GM10248 (cell line): ENCODE results near the gene INPP4B.

Experiments
- CTCF ChIA-PET: fragments of 300-600 bp; sonication (Branson Sonifier 250); formaldehyde crosslinking; extraction: SDS; loops from one replicate; lab custom pipeline; 2021; ENCODE audit warnings: antibody characterized with exemption; lab: Yijun Ruan, JAX
- POLR2A ChIA-PET: fragments of 350-650 bp; sonication (Branson Sonifier 250); formaldehyde crosslinking; extraction: SDS; loops from one replicate; lab custom pipeline; 2020; ENCODE audit warnings: antibody characterized with exemption; lab: Yijun Ruan, JAX
- DNase-seq: peaks from one replicate; pipeline ENCODE4 v3.0.0; 2012; ENCODE audit errors: extremely low spot score
- TF ChIP-seq, protein P1 (sequence below): IDR thresholded peaks from 2 replicates; pipeline ENCODE4 v1.5.1; 2012; ENCODE audit warnings: mild to moderate bottlenecking, low read depth; ENCODE audit errors: extremely low read depth, missing control alignments, control extremely low read depth

INPP4B gene

DNA sequence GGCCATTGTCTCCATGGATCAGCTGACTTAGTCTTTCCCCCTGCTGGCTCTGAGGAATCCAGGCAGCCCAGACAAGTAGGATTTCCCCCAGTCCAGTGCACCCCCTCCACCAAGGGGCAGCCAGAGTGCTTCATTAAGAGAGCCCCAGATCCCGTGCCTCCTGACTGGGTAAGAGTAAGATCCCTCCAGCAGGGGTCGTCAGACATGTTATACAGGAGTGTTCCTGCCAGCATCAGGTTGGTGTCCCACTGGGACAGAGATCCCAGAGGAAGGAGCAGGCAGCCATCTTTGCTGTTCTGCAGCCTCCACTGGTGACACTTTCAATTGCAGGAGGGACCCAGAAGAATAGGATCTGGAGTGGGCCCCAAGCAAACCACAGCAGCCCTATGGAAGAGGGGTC lies 29.0 kb upstream of the INPP4B start:
- ChIA-PET CTCF (no interaction called here), POLR2A (no interaction called here)
- TF ChIP-seq, protein P1, sequence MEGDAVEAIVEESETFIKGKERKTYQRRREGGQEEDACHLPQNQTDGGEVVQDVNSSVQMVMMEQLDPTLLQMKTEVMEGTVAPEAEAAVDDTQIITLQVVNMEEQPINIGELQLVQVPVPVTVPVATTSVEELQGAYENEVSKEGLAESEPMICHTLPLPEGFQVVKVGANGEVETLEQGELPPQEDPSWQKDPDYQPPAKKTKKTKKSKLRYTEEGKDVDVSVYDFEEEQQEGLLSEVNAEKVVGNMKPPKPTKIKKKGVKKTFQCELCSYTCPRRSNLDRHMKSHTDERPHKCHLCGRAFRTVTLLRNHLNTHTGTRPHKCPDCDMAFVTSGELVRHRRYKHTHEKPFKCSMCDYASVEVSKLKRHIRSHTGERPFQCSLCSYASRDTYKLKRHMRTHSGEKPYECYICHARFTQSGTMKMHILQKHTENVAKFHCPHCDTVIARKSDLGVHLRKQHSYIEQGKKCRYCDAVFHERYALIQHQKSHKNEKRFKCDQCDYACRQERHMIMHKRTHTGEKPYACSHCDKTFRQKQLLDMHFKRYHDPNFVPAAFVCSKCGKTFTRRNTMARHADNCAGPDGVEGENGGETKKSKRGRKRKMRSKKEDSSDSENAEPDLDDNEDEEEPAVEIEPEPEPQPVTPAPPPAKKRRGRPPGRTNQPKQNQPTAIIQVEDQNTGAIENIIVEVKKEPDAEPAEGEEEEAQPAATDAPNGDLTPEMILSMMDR = no peak
- DNase-seq = no peak

DNA sequence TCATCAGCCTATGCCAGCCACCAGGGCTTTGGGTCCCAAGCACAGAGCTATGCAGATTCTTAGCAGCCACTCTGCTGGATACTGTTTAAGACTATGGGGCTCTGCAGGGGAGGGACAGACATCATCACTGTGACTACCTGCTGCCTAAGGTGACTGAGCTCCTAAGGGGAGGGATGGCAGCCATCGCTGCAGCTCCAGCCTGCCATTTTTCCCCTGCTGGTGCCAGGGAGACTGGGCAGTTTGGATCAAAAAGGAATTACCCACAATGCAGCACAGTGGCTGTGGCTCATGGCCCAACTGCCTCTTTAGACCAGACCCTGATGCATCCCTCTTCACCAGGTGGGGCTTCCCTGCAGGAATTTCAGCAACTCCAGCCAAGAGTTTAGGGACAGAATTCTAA lies 28.6 kb upstream of the INPP4B start:
- CTCF ChIA-PET = no interaction called here
- TF ChIP-seq, protein P1 = no peak
- no peak for DNase-seq

DNA sequence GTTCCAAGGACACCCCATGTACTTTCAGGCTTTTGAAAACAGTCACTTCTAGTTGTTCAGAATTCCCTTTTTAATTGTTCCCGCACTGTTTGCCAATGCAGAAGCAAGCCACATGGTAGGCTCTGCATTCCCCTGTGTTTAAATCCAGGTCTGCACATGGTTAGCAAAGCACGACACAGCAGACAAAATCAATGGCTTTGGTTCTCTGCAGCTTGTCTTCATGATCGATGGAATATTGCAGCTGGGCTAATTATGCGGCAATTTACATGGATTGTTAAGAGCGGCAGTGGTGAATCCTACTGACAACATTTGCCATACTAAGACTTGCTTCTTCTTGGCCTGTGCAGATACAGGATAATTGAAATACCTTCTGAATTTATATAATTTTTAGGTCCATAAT lies 20.6 kb upstream of the INPP4B start:
- ChIA-PET POLR2A (no interaction called here), CTCF (interaction anchor here (1.1 to 1.2 kb wide), 2 partner anchors 8 to 16 kb away, joined by 3 read pairs; no protein-coding TSS in a partner anchor)
- TF ChIP-seq, protein P1 = no peak
- no peak for DNase-seq

More for the DNA sequence above, 28.6 kb upstream of the INPP4B start:
- POLR2A ChIA-PET = no interaction called here

DNA sequence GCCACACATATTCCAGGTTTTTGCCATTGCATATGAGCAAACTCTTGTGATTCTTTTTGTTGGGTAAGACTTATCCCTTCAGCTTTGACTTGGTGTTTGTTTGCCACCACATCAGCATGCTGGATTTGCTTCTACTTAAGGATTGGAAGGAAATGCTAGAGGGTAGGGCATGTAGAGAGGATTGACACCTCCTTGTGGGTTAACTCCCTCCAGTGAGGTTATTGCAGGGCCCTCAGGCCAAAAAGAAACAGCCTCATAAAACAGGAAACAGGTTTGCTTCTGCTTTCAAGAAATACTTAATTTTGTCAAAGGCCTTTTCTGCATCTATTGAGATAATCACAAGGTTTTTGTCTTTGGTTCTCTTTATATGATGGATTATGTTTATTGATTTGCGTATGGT lies 15.2 kb upstream of the INPP4B start:
- POLR2A ChIA-PET = no interaction called here
- DNase-seq = no peak
- TF ChIP-seq, protein P1 = no peak
- CTCF ChIA-PET = no interaction called here

DNA sequence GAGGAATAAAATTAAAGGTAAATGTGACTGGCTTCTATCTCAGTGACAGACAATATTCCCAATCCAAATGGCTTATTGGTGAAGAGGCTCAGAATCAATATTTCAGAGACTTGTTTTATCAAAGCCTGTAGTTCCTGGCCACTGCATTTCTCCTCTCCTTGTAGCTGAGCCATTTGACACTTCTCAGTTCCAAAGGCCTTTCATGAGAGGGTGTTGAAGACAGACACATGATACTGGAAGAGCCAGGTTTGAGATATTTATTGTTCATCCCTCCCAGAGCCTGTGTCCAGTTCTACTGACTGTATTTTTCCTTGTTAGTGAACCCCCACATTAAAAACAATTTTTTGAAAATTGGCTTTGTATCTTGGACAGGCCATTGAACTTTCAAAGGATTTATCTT lies 12.9 kb upstream of the INPP4B start:
- CTCF ChIA-PET = interaction anchor here (1.0 to 1.6 kb wide), 3 partner anchors 8 to 19 kb away, joined by 3 read pairs; no protein-coding TSS in a partner anchor

DNA sequence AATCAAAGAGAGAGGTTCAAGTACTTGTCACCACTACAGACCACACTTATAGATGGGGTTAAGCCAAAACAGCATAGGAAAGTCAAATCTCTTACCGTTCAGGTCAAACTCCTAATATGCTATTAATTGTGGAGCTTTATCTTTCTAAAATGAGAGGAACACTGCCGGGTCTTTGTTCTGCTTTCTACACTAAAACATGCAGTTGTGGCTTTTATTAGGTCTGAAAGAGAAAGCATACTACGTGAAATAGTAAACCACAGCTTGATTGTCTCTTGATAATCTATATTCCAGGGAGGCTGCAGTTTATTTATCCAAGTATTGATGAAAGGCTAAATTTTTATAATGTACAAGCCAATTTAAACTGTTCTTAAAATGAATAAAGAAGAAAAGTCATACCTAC lies 12.3 kb upstream of the INPP4B start:
- TF ChIP-seq, protein P1 = no peak
- CTCF ChIA-PET = interaction anchor here (1.0 to 1.6 kb wide), 2 partner anchors 9 to 19 kb away, joined by 3 read pairs; no protein-coding TSS in a partner anchor
- DNase-seq = no peak
- POLR2A ChIA-PET = no interaction called here

More for the DNA sequence above, 12.9 kb upstream of the INPP4B start:
- TF ChIP-seq, protein P1 = no peak
- DNase-seq = no peak
- POLR2A ChIA-PET = no interaction called here

DNA sequence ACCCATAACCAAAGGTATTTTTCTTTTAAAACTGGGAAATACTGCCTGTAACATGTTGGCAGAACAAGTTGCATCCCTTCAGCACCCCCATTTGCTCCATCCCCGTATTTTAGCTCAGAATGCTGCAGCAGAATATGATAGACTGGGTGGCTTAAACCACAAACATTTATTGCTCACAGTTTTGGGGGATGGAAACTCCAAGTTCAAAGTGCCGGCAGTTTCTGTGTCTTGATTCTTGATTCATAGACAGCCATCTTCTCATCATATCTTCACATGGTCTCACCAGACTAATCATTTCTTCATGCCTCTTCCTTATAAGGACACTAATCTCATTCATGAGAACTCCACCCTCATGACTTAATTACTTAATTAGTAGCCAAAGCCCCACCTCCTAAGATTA lies 10.5 kb upstream of the INPP4B start:
- ChIA-PET CTCF (interaction anchor here (1.6 kb wide), 1 partner anchor 12 kb away, joined by 4 read pairs; no protein-coding TSS in a partner anchor), POLR2A (no interaction called here)
- no peak for DNase-seq
- TF ChIP-seq, protein P1 = no peak
